ENCODE results near the gene ERFE. TPM values are rescaled to one million over a fixed set of nuclear protein-coding genes. Genes with fewer than 3 reads are reported as not detected.

ERFE gene
- total and polyA plus RNA-seq, 10 of the 15 experiments (the other 5 are each of a cell fraction or from before 2014, with no cell fraction given), result not detected

DNA sequence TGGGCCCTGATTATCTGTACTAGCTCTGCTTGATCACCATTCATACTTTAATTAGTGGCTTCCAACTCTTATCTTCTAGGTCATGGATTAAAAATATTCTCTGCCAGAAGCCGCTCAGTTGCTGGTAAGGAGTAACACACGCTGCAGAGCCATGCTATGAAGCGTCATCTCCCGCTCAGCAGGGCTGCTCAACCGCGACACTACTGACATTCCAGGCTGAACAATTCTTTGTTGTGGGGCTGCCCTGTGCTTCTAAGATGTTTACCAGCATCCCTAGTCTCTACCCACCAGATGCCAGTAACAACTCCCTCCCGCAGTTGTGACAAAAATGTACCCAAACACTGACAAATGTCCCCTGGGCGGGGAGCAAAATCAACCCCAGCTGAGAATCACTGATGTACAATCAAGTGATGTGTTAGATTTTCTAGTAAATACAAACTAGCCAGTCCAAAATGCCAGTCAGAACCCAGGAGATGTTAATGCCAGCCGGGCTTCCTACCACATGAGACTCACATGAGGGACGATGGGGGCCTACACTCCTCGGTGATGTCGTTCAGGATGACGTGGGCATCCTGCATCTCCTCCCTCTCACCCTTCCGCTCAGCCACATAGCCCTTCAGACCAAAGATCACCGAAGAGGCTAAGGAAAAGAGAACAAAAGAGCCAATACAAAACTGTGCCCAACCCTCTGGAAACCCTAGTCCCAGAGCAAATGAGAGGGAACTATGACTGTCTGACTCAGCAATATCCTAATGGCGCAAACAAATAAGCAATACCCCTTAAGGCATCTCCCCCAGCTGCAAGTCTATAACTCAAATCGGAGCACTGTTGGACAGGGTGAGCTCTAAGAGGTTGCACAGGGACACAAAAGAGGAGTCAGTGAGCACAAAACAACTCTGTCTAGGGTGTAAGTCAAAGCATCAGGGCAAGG lies 29.1 kb downstream of the ERFE start:
- Histone ChIP-seq H3K4me1 (ENCODE audit: control insufficient read depth, insufficient read depth, low read length) (no peaks in the 10 kb centered on the region), H3K36me3 (ENCODE audit: control insufficient read depth in 2 of 2, insufficient read depth in 2 of 2, low read length in 1 of 2) (peaks cover 21 to 37% of the 10 kb centered on the region in 2 experiments), H3K27ac (ENCODE audit: control insufficient read depth, insufficient read depth) (no peak overlapping the region), H3K79me2 (ENCODE audit: control insufficient read depth, insufficient read depth, low read length) (no peaks in the 10 kb centered on the region), H2AFZ (ENCODE audit: control insufficient read depth, low read depth, low read length) (no peak overlapping the region), H3K4me3 (no peak overlapping the region), H3K9me3 (replicated peaks; ENCODE audit: control insufficient read depth, insufficient read depth, low read length) (no peaks in the 10 kb centered on the region), H3K4me2 (ENCODE audit: control insufficient read depth, insufficient read depth) (no peak overlapping the region), H3K9ac (ENCODE audit: control insufficient read depth, insufficient read depth, low read length) (no peak overlapping the region), H3K27me3 (replicated peaks in 1 of 2; ENCODE audit: control insufficient read depth in 2 of 2, insufficient read depth in 2 of 2, low read length in 1 of 2) (no peaks in the 10 kb centered on the region), H4K20me1 (ENCODE audit: control insufficient read depth, insufficient read depth) (no peaks in the 10 kb centered on the region)
- CTCF ChIA-PET, result interaction anchor here (0.6 kb wide), 1 partner anchor 126 kb away, joined by 3 read pairs; no protein-coding TSS in a partner anchor
- TF ChIP-seq POLR2A (IDR thresholded peaks at IDR 0.05; ENCODE audit: low read depth, low read length) (0 out of 2 replicates have a peak, but pooled peaks have one; percentile 27), RBBP5 (conservative IDR thresholded peaks at IDR 0.05) (no peak)
- in situ Hi-C loops (cut with MboI) (no loop called here), intact Hi-C loops (cut with micrococcal nuclease; ENCODE audit: unreplicated experiment) (no loop called here)
- DNase-seq (ENCODE audit: low read depth, low spot score) (no peak), ATAC-seq (no peak), FAIRE-seq (no peak)
- SMC1A ChIA-PET (ENCODE audit: uncharacterized antibody, unreplicated experiment), result interaction anchor here (1.4 kb wide), 1 partner anchor 13 kb away, joined by 6 read pairs; no protein-coding TSS in a partner anchor
- RAD21 ChIA-PET (ENCODE audit: unreplicated experiment), result no interaction called here
- whole genome bisulfite sequencing (ENCODE audit: insufficient coverage, insufficient replicate concordance, low lambda C conversion rate, missing lambda C conversion rate), result over 99% methylated on average over 17 of the region's 17 CpGs
- BruUV-seq (replicated peaks), result no TSS peak
- POLR2A ChIA-PET, result interaction anchor here (0.6 to 1.5 kb wide), 3 partner anchors 9 to 582 kb away, joined by 3 read pairs; no protein-coding TSS in a partner anchor

DNA sequence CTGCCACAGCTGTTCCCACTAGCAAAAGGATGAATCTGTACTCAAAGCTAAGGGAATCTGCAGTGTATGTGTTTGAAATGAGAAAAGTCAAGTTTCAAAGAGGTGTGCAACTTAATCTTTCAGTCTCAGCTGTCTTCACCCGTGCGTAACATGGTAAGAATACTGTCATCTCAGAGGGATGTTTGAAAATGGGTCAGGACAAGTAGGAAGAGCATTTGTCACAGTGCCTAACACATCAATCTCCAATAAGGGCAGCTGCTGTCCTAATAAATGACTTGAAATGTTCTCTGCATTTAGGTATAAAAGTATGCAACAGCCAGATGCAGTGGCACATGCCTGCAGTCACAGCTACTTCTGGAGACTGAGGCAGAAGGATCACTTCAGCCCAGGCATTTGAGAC lies 31.7 kb downstream of the ERFE start:
- Histone ChIP-seq H3K27me3 (replicated peaks in 1 of 2; ENCODE audit: control insufficient read depth in 2 of 2, insufficient read depth in 2 of 2, low read length in 1 of 2) (no peaks in the 10 kb centered on the region), H3K9ac (ENCODE audit: control insufficient read depth, insufficient read depth, low read length) (no peak overlapping the region), H3K4me3 (no peak overlapping the region), H3K27ac (ENCODE audit: control insufficient read depth, insufficient read depth) (no peak overlapping the region), H3K4me1 (ENCODE audit: control insufficient read depth, insufficient read depth, low read length) (no peaks in the 10 kb centered on the region), H2AFZ (ENCODE audit: control insufficient read depth, low read depth, low read length) (no peak overlapping the region), H3K36me3 (ENCODE audit: control insufficient read depth in 2 of 2, insufficient read depth in 2 of 2, low read length in 1 of 2) (peaks cover 18 to 33% of the 10 kb centered on the region in 2 experiments), H3K79me2 (ENCODE audit: control insufficient read depth, insufficient read depth, low read length) (peaks cover under 1% of the 10 kb centered on the region), H3K9me3 (replicated peaks; ENCODE audit: control insufficient read depth, insufficient read depth, low read length) (no peaks in the 10 kb centered on the region), H4K20me1 (ENCODE audit: control insufficient read depth, insufficient read depth) (no peaks in the 10 kb centered on the region), H3K4me2 (ENCODE audit: control insufficient read depth, insufficient read depth) (no peak overlapping the region)
- no peak for ATAC-seq
- WGBS (ENCODE audit: insufficient coverage, insufficient replicate concordance, low lambda C conversion rate, missing lambda C conversion rate), result 100% methylated on average over 2 of the region's 2 CpGs
- ChIA-PET RAD21 (ENCODE audit: unreplicated experiment) (interaction anchor here (1.2 kb wide), 1 partner anchor 73 kb away, joined by 3 read pairs; no protein-coding TSS in a partner anchor), POLR2A (no interaction called here), SMC1A (ENCODE audit: uncharacterized antibody, unreplicated experiment) (interaction anchor here (1.1 kb wide), 1 partner anchor 14 kb away, joined by 3 read pairs; the partner anchor contains the start of gene ILKAP), CTCF (interaction anchor here (0.6 kb wide), 1 partner anchor 299 kb away, joined by 3 read pairs; no protein-coding TSS in a partner anchor)
- DNase-seq (ENCODE audit: low read depth, low spot score), result no peak
- BruUV-seq (replicated peaks), result no TSS peak
- intact Hi-C loops (cut with micrococcal nuclease; ENCODE audit: unreplicated experiment) (no loop called here), in situ Hi-C loops (cut with MboI) (no loop called here)
- FAIRE-seq, result no peak
- no peak for TF ChIP-seq HCFC1 (IDR thresholded peaks at IDR 0.05; ENCODE audit: low read length)
- no peak for TF ChIP-seq BMI1 (IDR thresholded peaks at IDR 0.05; ENCODE audit: borderline replicate concordance)

Measured in GM12878 (cell line).